PC-9 (cell line): Measurements from ENCODE around the gene CGB7.
"Not testable (repeated sequence)": the region's sequence is repeated elsewhere in the genome, so short reads cannot be mapped to it uniquely, and the experiment has no call there.

Experiments used
- CTCF ChIP-seq: fragments of 200-600 bp; sonication (generic); conservative IDR thresholded peaks from 2 replicates; pipeline ENCODE4 v1.6.1; 2017; ENCODE audit warnings: mixed run types, antibody characterized with exemption, mild to moderate bottlenecking, moderate library complexity
- EZH2 ChIP-seq: fragments of 200-600 bp; sonication (generic); IDR thresholded peaks from 2 replicates; pipeline ENCODE4 v1.8.0; 2017; ENCODE audit warnings: antibody characterized with exemption, low read depth

- not testable (repeated sequence) for TF ChIP-seq CTCF, EZH2
These were observed 14.0 kb downstream of the CGB7 start, which contains the start of gene CGB5 for GRCh38 chr19:49043548-49043947.
